Kasumi-1 (cell line): ENCODE data around the gene GPRIN1.

Experiments
- DNase-seq, 2 experiments: peaks; one replicate each; lab custom pipeline; 2025; lab: John Stamatoyannopoulos, UW

The GPRIN1 gene

DNA sequence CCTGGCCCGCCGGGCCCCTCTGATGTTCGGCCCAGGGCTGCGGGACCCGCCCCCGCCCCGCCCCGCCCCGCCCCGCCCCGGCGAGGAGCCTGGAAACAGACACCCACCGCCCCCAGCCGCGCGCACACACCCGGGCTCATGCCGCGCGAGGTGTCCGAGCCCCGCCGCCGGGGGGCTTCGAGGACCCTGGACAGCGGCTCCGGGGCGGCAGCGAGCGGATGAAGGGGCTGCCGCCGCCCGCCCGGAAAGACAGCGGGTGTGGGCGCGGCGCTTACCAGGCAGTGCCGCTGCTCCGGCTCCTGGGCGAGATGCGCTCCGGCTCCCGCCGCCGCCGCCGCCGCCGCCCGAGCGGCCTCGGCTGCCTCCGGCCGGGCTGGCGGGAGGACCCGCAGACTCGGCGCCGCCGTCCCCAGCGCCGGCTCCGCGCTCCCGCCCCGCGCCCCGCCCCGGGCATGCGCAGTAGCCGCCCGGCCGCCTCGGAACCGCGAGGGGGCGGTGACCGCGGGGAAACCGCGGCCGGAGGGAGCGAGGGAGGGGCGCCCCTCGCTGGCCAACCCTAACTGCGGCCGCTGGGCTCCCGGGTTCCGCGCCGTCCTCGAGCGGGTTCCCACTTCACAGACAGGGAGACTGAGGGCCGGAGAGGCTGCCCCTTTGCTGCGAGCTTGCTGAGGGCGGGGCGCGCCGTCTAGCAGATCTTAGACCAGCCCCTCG lies at the start of gene GPRIN1:
TSS of gene GPRIN1 (minus strand) at position 433 of the 711 bp plus-strand sequence. CDS start 10,322 bp downstream, outside the sequence.
- DNase-seq, result no peak

- DNase-seq, result no peak
Observed at GRCh38 chr5:176659512-176659839, 49.5 kb upstream of the GPRIN1 start.

GRCh38 chr5:176658817-176659511 lies 49.0 kb upstream of the GPRIN1 start:
- peak; percentile 20 to 24 for DNase-seq

DNA sequence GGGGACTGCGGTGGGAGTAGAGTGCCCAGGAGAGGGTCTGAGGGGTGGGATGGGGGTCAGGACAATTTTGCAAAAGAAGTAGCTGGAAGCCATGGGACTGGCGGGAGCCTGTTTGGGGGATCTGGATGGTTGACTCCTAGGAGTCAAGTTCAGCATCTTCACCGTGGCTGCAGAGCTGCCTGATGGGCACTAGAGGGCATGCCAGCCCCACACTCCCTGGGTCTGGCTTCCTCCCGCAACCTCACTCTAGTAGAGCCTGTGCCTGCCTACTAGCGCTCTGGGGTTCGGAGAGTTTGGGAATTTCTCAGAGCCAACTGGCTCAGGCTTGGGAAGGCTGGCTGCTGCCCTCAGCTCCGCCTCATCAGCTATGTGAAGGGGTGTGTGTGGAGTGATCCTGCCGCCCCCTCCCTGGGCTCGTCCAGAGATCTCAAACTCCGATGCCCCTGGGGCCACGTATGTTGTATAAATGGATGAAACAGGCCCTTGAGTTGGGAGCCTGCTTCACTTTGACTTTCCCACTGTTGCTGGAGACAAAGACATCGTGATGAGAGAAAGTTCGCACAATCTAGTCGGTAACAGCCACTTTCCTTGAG lies 48.1 kb upstream of the GPRIN1 start:
- peak; percentile 70 to 83 for DNase-seq

DNA sequence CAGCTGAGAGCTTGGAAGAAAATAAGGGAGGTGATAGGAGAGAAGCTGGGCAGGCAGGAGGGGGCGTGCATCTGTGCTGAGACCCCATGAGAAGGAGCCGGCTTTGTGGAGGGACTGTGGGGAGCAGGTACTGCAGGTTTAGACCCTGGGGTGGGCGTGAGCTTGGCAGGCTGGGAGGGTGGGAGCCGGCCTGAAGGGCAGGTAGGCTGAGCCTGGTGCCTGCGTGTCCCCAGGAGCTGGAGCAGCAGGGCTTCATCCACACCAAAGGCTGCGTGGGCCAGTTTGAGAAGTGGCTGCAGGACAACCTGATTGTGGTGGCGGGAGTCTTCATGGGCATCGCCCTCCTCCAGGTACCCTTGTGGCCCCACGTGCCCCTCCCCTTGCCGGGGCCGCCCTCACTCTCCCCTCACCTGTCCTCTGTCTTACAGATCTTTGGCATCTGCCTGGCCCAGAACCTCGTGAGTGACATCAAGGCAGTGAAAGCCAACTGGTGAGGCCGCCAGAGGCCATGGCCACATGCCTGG lies 46.6 kb upstream of the GPRIN1 start:
- no peak for DNase-seq

- no peak for DNase-seq
Observed at GRCh38 chr5:176654856-176655255, 44.9 kb upstream of the GPRIN1 start.

GRCh38 chr5:176653401-176654385 lies 43.7 kb upstream of the GPRIN1 start:
- DNase-seq, result no peak

DNA sequence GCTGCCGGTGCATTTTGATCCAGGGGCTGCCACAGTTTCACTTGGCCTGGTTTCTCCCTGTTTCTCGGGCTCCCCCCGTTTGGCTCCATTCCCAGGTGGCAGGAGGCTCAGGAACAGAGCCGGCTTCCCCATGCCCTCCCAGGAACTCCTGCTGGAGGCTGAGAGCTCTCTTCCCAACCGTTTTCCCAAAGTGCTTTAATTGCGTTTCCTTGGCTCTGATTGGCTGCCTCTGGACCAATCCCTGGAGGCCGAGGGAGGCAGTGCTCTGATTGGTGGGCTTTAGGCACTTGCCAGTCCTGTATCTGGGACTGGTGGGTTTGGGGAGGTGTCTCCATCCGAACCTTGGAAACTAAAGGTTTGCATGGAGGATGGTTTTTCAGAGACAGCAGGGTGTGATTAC lies 42.2 kb upstream of the GPRIN1 start:
- DNase-seq, result no peak

GRCh38 chr5:176651472-176651980 lies 41.6 kb upstream of the GPRIN1 start:
- DNase-seq, result no peak

GRCh38 chr5:176650354-176650884 lies 40.5 kb upstream of the GPRIN1 start:
- DNase-seq, result no peak

- DNase-seq, result no peak
Observed at GRCh38 chr5:176648474-176649194, 38.7 kb upstream of the GPRIN1 start.

GRCh38 chr5:176647843-176648473 lies 38.0 kb upstream of the GPRIN1 start:
- DNase-seq, result no peak

GRCh38 chr5:176647030-176647842 lies 37.3 kb upstream of the GPRIN1 start, which contains the start of gene TSPAN17:
TSS of gene TSPAN17 (plus strand) at chr5:176647484. CDS start at chr5:176647616, 132 bp downstream.
- peak; percentile 95 to 96 for DNase-seq

- peak; percentile 55 to 60 for DNase-seq
Observed at GRCh38 chr5:176646707-176647029, 36.7 kb upstream of the GPRIN1 start.

- no peak for DNase-seq
Observed at GRCh38 chr5:176646049-176646706, 36.2 kb upstream of the GPRIN1 start.

DNA sequence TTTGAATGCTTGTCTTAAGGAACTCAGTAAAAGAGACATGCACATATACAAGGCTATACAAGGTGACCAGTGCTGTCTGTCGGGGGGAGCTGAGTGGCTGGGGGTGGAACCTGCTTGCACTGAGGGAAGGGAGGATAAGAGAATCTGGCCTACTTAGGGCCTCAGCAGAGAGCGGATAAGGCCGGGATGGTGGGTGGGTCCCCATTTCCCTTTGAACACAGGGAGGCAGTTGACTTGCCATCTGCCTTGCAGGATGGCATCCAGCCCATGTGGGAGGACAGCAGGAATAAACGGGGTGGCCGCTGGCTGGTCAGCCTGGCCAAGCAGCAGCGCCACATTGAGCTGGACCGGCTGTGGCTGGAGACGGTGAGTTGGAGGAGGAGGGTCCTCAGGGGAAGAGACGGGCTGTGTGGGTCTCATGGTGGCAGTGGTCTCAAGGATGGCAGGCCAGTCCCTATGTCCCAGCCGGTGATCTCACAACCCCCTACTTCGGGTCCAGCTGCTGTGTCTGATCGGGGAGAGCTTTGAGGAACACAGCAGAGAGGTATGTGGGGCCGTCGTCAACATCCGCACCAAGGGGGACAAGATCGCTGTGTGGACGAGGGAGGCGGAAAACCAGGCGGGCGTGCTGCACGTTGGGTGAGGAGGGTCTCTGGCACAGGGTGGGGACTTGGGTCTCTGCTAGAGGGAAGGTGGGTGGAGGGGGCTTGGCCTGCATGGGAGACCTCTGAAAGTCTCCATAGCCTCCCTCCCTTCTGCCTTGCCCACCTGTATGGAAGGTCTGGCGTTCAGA lies 35.1 kb upstream of the GPRIN1 start:
- DNase-seq, result no peak

DNA sequence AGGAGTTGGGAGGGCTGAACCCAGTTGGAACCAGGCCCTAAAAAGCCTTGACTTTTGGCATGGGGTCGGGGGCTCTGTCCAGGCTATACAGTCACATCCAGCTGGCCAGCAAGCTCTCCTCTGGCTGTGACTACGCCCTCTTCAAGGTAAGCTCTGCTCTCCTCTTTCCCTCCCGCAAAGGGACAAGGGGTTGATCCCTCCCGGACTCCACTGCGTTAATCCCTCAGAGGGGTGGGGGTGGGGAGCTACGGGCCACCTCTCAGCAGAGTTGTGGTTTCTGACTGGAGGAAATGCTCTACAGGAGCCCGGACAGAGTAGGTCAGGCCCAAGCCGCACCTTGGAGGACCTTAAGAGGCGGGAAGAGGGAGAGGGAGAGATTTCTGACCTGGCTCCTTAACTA lies 34.3 kb upstream of the GPRIN1 start:
- DNase-seq, result no peak
